IMR-90 (cell line): ENCODE data around the gene PSMA6. TPM values are rescaled to one million over a fixed set of nuclear protein-coding genes. Genes with fewer than 3 reads are reported as not detected.

Source experiments
- ATAC-seq: fragments of 200-7000 bp; cut with Tn5 transposase; 2 replicates; pipeline ENCODE4 v1.9.1; 2020; ENCODE audit warnings: low read depth, mild to moderate bottlenecking, moderate library complexity
- BruUV-seq: library from RNA; stranded (reverse); fragments of 400-500 nt; replicated peaks from 2 replicates; lab custom pipeline; 2021; lab: Mats Ljungman, UMichigan
- CTCF ChIA-PET: fragments of 300-600 bp; formaldehyde crosslinking; extraction: SDS; loops from one replicate; lab custom pipeline; 2021; ENCODE audit warnings: antibody characterized with exemption; lab: Yijun Ruan, JAX
- POLR2A ChIA-PET: fragments of 300-600 bp; sonication (Branson Sonifier 250); formaldehyde crosslinking; loops from one replicate; lab custom pipeline; 2022; ENCODE audit warnings: antibody characterized with exemption; ENCODE audit not compliant: unreplicated experiment; lab: Charles Lee
- DNase-seq: peaks from one replicate; pipeline ENCODE4 v3.0.0; 2013
- H2AFZ ChIP-seq: replicated peaks from 2 replicates; pipeline ENCODE3; 2013; ENCODE audit warnings: low read length, mild to moderate bottlenecking; ENCODE audit not compliant: poor library complexity
- H2AK5ac ChIP-seq: 2 replicates; pipeline ENCODE4 v1.6.1; 2013; ENCODE audit warnings: low read depth, low read length, inconsistent platforms
- H2AK9ac ChIP-seq: replicated peaks from 2 replicates; pipeline ENCODE3; 2013; ENCODE audit warnings: mild to moderate bottlenecking, low read depth, low read length, moderate library complexity; ENCODE audit not compliant: poor library complexity
- H2BK120ac ChIP-seq: 2 replicates; pipeline ENCODE4 v1.6.1; 2013; ENCODE audit warnings: low read depth, low read length, inconsistent platforms
- H2BK15ac ChIP-seq: 3 replicates; pipeline ENCODE4 v1.6.1; 2013; ENCODE audit warnings: low read depth, low read length, inconsistent platforms
- H2BK20ac ChIP-seq: 2 replicates; pipeline ENCODE4 v1.6.1; 2013; ENCODE audit warnings: low read depth, mild to moderate bottlenecking, inconsistent platforms, low read length, moderate library complexity
- H2BK5ac ChIP-seq: 2 replicates; pipeline ENCODE4 v1.6.1; 2013; ENCODE audit warnings: mild to moderate bottlenecking, low read depth, low read length, inconsistent platforms; ENCODE audit not compliant: poor library complexity, severe bottlenecking
- H3K14ac ChIP-seq: replicated peaks from 2 replicates; pipeline ENCODE4 v1.6.1; 2013; ENCODE audit warnings: low read depth, low read length, inconsistent platforms
- H3K18ac ChIP-seq: 2 replicates; pipeline ENCODE4 v1.6.1; 2013; ENCODE audit warnings: low read depth, low read length, control low read depth
- H3K23ac ChIP-seq: 2 replicates; pipeline ENCODE4 v1.6.1; 2013; ENCODE audit warnings: low read depth, low read length, inconsistent platforms
- H3K27ac ChIP-seq: 2 replicates; pipeline ENCODE4 v1.5.1; 2013; ENCODE audit warnings: mild to moderate bottlenecking, control low read depth, low read length; ENCODE audit not compliant: insufficient read depth
- H3K27me3 ChIP-seq: 2 replicates; pipeline ENCODE4 v1.6.1; 2013; ENCODE audit warnings: low read length; ENCODE audit not compliant: control insufficient read depth, insufficient read depth
- H3K36me3 ChIP-seq: 2 replicates; pipeline ENCODE4 v1.6.1; 2013; ENCODE audit warnings: low read length, mixed read lengths; ENCODE audit not compliant: control insufficient read depth, insufficient read depth
- H3K4ac ChIP-seq: 2 replicates; pipeline ENCODE4 v1.6.1; 2013; ENCODE audit warnings: low read depth, low read length, inconsistent platforms
- H3K4me1 ChIP-seq: 2 replicates; pipeline ENCODE4 v1.6.1; 2013; ENCODE audit warnings: low read length, mixed read lengths; ENCODE audit not compliant: control insufficient read depth, insufficient read depth
- H3K4me2 ChIP-seq: 2 replicates; pipeline ENCODE4 v1.6.1; 2013; ENCODE audit warnings: low read depth, mild to moderate bottlenecking, control low read depth, low read length, moderate library complexity
- H3K4me3 ChIP-seq: 2 replicates; pipeline ENCODE4 v1.5.1; 2013; ENCODE audit warnings: low read depth, mild to moderate bottlenecking, control low read depth, low read length, moderate library complexity; ENCODE audit not compliant: insufficient read depth
- H3K56ac ChIP-seq: 2 replicates; pipeline ENCODE4 v1.6.1; 2013; ENCODE audit warnings: low read length, inconsistent platforms; ENCODE audit not compliant: insufficient read depth; ENCODE audit errors: extremely low read depth
- H3K79me1 ChIP-seq, 2 experiments: 2 replicates each; pipeline ENCODE4 v1.6.1; 2013; ENCODE audit warnings: low read length in 2 of 2, inconsistent platforms in 1 of 2, low read depth in 1 of 2
- H3K9ac ChIP-seq: 2 replicates; pipeline ENCODE4 v1.6.1; 2013; ENCODE audit warnings: low read depth, low read length, control low read depth
- H3K9me1 ChIP-seq: 2 replicates; pipeline ENCODE4 v1.6.1; 2013; ENCODE audit warnings: low read length, inconsistent platforms; ENCODE audit not compliant: insufficient read depth
- H3K9me3 ChIP-seq: 2 replicates; pipeline ENCODE4 v1.6.1; 2013; ENCODE audit warnings: low read length; ENCODE audit not compliant: control insufficient read depth, insufficient read depth
- H4K20me1 ChIP-seq: 2 replicates; pipeline ENCODE4 v1.6.1; 2013; ENCODE audit warnings: low read length, inconsistent platforms; ENCODE audit not compliant: insufficient read depth
- H4K5ac ChIP-seq: 2 replicates; pipeline ENCODE4 v1.6.1; 2013; ENCODE audit warnings: mild to moderate bottlenecking, low read depth, low read length, control low read depth
- H4K8ac ChIP-seq, 2 experiments: 2 replicates each; pipeline ENCODE4 v1.6.1; 2013; ENCODE audit warnings: low read depth in 2 of 2, low read length in 2 of 2, control low read depth in 1 of 2, inconsistent platforms in 1 of 2
- H4K91ac ChIP-seq: 2 replicates; pipeline ENCODE4 v1.6.1; 2013; ENCODE audit warnings: low read depth, low read length, inconsistent platforms; ENCODE audit not compliant: insufficient read depth
- BHLHE40 ChIP-seq: fragments of 150-350 bp; IDR thresholded peaks from 2 replicates; pipeline ENCODE4 v1.6.1; 2016; ENCODE audit warnings: mild to moderate bottlenecking, low read depth, low read length
- CEBPB ChIP-seq: IDR thresholded peaks from 2 replicates; pipeline ENCODE4 v1.6.1; 2012; ENCODE audit warnings: low read depth, low read length, improper control_type of control experiment
- CHD1 ChIP-seq: IDR thresholded peaks from 2 replicates; pipeline ENCODE4 v1.6.1; 2012; ENCODE audit warnings: low read depth, low read length, improper control_type of control experiment
- FOS ChIP-seq: fragments of 150-350 bp; IDR thresholded peaks from 2 replicates; pipeline ENCODE4 v1.6.1; 2016; ENCODE audit warnings: low read depth, low read length
- MAFK ChIP-seq: IDR thresholded peaks from 2 replicates; pipeline ENCODE4 v1.6.1; 2012; ENCODE audit warnings: low read depth, low read length, improper control_type of control experiment
- MAZ ChIP-seq: IDR thresholded peaks from 2 replicates; pipeline ENCODE4 v1.6.1; 2012; ENCODE audit warnings: low read depth, mild to moderate bottlenecking, low read length, improper control_type of control experiment, moderate library complexity, borderline replicate concordance
- MXI1 ChIP-seq: IDR thresholded peaks from 2 replicates; pipeline ENCODE4 v1.6.1; 2012; ENCODE audit warnings: low read depth, mild to moderate bottlenecking, low read length, moderate library complexity, borderline replicate concordance
- NFE2L2 ChIP-seq: fragments of 150-350 bp; IDR thresholded peaks from 2 replicates; pipeline ENCODE4 v1.6.1; 2016; ENCODE audit warnings: low read depth, mild to moderate bottlenecking, low read length
- POLR2A ChIP-seq: IDR thresholded peaks from 2 replicates; pipeline ENCODE4 v1.6.1; 2012; ENCODE audit warnings: mild to moderate bottlenecking, low read depth, low read length
- RAD21 ChIP-seq: IDR thresholded peaks from 2 replicates; pipeline ENCODE4 v1.6.1; 2012; ENCODE audit warnings: low read length, improper control_type of control experiment
- RCOR1 ChIP-seq: IDR thresholded peaks from 2 replicates; pipeline ENCODE4 v1.6.1; 2012; ENCODE audit warnings: mild to moderate bottlenecking, low read length, improper control_type of control experiment; ENCODE audit not compliant: insufficient replicate concordance
- SMC3 ChIP-seq: fragments of 150-350 bp; IDR thresholded peaks from 2 replicates; pipeline ENCODE4 v1.6.1; 2016; ENCODE audit warnings: low read depth, mild to moderate bottlenecking, antibody characterized with exemption, low read length, moderate library complexity
- WGBS, 2 experiments: methylation state at CpG; one replicate each; pipeline versions ENCODE4 v1.1.5 to v1.1.7; 2013; ENCODE audit warnings: missing lambda C conversion rate in 2 of 2; ENCODE audit not compliant: insufficient read length in 1 of 2; ENCODE audit errors: extremely low coverage in 2 of 2; 5-methylcytosine and 5-hydroxymethylcytosine counted together
- dilution Hi-C: fragments of 300-500 bp; cut with HindIII; formaldehyde crosslinking; loops from one replicate; pipeline ENCODE4 v1.14.3; 2018; ENCODE audit warnings: low sequenced_read_pairs; ENCODE audit not compliant: unreplicated experiment
- in situ Hi-C: fragments of 300-500 bp; cut with MboI; formaldehyde crosslinking; loops from 3 replicates; pipeline ENCODE4 v1.14.3; 2019; ENCODE audit warnings: low sequenced_read_pairs, inconsistent platforms, mixed read lengths
- intact Hi-C: fragments of 100-400 bp; cut with micrococcal nuclease; formaldehyde crosslinking; loops from 2 replicates; pipeline ENCODE4 v1.10.0; 2022
- polyA plus RNA-seq, 3 experiments: library from polyadenylated mRNA; depleted of rRNA; stranded (reverse); fragments of >200 nt; gene quantifications; 2 replicates each; pipeline ENCODE4 v1.2.3, GENCODE V29; 2012; ENCODE audit warnings: low replicate concordance in 1 of 3
- total RNA-seq: library from RNA; depleted of rRNA; stranded (reverse); fragments of >200 nt; gene quantifications from 2 replicates; pipeline ENCODE4 v1.2.3, GENCODE V29; 2012
- TF ChIP-seq, protein P1 (sequence below): conservative IDR thresholded peaks from 2 replicates; pipeline ENCODE4 v1.5.1; 2012; ENCODE audit warnings: mild to moderate bottlenecking, low read depth, low read length, improper control_type of control experiment

The PSMA6 gene
- total and polyA plus RNA-seq, 2 of the 4 experiments (the other 2 are of a cell fraction), result 184 to 530 TPM

DNA sequence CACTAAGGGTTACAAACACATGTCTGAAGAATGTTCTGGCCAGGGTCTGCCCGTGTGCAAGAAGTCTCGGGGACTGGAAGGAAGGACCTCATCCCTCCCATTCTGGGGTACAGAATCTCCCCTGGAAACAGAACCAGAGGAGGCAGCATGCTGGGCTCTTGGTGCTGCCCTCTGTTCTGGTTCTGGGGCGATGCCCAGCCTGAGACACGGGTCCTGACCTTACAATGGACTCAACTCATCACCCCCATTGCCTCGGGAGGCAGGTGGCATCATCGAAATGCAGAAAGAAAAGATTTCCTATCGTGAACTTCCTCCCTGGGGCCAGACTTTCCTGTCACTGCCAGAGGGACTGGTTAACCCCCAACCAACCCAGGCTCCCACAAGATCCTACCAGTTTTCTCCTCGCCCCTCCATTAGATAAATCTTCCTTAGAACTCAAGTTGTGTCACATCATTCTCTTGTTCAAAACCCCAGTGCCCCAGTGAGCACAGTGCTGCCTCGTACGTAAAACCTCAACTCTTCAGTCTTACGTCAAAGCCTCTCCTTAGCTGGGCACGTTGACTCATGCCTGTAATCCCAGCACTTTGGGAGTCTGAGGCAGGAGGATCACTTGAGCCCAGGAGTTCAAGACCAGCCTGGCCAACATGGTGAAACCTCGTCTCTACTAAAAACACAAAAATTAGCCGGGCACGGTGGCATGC, 52.1 kb downstream of the PSMA6 start:
- Histone ChIP-seq H3K4me3 (no peak overlapping the region), H2AK9ac (peak overlapping the region; percentile 72), H3K4ac (no peak overlapping the region), H3K14ac (no peak overlapping the region; the same call in 1 of the 2 replicates), H2BK5ac (no peak overlapping the region), H3K27me3 (no peaks in the 10 kb centered on the region), H3K27ac (no peak overlapping the region), H3K18ac (no peak overlapping the region), H3K36me3 (no peaks in the 10 kb centered on the region), H3K23ac (no peak overlapping the region; the same call in 1 of the 2 replicates), H3K9me3 (no peaks in the 10 kb centered on the region), H4K91ac (no peak overlapping the region), H3K4me2 (no peak overlapping the region), H3K56ac (no peak overlapping the region), H4K20me1 (no peaks in the 10 kb centered on the region), H3K9ac (no peak overlapping the region), H4K8ac (no peak overlapping the region), H4K5ac (no peak overlapping the region), H2BK15ac (no peak overlapping the region), H2BK20ac (no peak overlapping the region), H2BK120ac (no peak overlapping the region), H3K79me1 (no peaks in the 10 kb centered on the region), H2AK5ac (no peak overlapping the region), H3K4me1 (peaks cover 18% of the 10 kb centered on the region), H2AFZ (peak overlapping the region; percentile 32), H3K9me1 (peaks cover 15% of the 10 kb centered on the region)
- ChIA-PET POLR2A (no interaction called here), CTCF (no interaction called here)
- no TSS peak for BruUV-seq
- in situ Hi-C loops, result no loop called here
- dilution Hi-C loops, result no loop called here
- intact Hi-C loops, result no loop called here
- DNase-seq (no peak), ATAC-seq (no peak)
- WGBS, 2 experiments, result 88% methylated on average over 8 of the region's 15 CpGs; no CpG with 5 or more reads in 1 of the 2 experiments
- no peak for TF ChIP-seq RAD21
- no peak for TF ChIP-seq POLR2A
- no peak for TF ChIP-seq NFE2L2
- TF ChIP-seq FOS, result no peak
- TF ChIP-seq RCOR1, result no peak
- TF ChIP-seq MXI1, result no peak
- TF ChIP-seq SMC3, result no peak
- no peak for TF ChIP-seq CHD1
- TF ChIP-seq MAFK, result no peak
- no peak for TF ChIP-seq BHLHE40
- TF ChIP-seq MAZ, result no peak
- TF ChIP-seq, protein P1, sequence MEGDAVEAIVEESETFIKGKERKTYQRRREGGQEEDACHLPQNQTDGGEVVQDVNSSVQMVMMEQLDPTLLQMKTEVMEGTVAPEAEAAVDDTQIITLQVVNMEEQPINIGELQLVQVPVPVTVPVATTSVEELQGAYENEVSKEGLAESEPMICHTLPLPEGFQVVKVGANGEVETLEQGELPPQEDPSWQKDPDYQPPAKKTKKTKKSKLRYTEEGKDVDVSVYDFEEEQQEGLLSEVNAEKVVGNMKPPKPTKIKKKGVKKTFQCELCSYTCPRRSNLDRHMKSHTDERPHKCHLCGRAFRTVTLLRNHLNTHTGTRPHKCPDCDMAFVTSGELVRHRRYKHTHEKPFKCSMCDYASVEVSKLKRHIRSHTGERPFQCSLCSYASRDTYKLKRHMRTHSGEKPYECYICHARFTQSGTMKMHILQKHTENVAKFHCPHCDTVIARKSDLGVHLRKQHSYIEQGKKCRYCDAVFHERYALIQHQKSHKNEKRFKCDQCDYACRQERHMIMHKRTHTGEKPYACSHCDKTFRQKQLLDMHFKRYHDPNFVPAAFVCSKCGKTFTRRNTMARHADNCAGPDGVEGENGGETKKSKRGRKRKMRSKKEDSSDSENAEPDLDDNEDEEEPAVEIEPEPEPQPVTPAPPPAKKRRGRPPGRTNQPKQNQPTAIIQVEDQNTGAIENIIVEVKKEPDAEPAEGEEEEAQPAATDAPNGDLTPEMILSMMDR, result no peak
- TF ChIP-seq CEBPB, result no peak
